ENCODE measurements around the gene ARHGAP23.
"Not testable (repeated sequence)": the region's sequence is repeated elsewhere in the genome, so short reads cannot be mapped to it uniquely, and the experiment has no call there.

ARHGAP23 gene

DNA sequence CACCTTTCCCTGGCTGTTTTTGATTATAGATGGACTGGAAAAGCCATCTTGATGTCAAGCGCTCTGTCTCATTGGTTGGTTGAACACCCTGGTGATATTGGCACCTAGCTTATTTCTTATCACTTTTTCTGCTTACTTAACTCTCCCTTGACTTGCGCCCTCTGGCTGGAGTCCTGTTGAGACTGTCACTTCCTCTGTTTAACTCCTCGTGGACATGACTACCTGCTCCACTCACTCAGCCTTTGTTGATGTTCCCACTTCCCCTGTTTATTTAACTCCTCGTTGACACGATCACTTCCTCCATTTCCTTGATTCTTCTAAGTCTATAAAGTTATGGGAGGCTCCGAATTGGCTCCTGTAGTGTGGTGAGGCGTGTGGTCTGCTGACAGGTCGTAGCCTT is 43.0 kb downstream of the ARHGAP23 start:
- peak; percentile 74 for TF ChIP-seq ZNF70 (CRISPR knock-in tag; IDR thresholded peaks at IDR 0.05)
- ATAC-seq: not testable (repeated sequence)

- ATAC-seq: not testable (repeated sequence)
These were observed 46.4 kb downstream of the ARHGAP23 start for GRCh38 chr17:38474666-38475065.

DNA sequence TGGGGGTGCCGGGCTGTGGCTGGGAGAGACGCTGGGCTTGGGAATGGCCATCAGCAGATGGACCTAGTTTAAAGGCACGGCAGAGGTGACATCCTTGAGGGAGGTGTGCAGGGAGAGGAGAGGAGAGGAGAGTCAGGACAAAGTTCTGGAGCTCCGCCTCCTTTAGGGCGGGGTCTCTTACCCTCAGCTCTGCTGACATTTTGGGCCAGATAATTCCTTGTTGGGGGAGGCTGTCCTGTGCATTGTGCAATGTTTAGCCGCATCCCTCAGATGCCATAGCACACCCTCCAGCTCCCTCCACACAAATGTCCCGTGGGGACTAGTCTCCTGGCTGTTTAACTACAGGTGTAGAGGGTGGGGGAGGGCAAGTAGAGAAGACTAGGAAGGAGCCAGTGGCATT is 48.3 kb downstream of the ARHGAP23 start:
- ATAC-seq: no peak
- TF ChIP-seq, protein P1, sequence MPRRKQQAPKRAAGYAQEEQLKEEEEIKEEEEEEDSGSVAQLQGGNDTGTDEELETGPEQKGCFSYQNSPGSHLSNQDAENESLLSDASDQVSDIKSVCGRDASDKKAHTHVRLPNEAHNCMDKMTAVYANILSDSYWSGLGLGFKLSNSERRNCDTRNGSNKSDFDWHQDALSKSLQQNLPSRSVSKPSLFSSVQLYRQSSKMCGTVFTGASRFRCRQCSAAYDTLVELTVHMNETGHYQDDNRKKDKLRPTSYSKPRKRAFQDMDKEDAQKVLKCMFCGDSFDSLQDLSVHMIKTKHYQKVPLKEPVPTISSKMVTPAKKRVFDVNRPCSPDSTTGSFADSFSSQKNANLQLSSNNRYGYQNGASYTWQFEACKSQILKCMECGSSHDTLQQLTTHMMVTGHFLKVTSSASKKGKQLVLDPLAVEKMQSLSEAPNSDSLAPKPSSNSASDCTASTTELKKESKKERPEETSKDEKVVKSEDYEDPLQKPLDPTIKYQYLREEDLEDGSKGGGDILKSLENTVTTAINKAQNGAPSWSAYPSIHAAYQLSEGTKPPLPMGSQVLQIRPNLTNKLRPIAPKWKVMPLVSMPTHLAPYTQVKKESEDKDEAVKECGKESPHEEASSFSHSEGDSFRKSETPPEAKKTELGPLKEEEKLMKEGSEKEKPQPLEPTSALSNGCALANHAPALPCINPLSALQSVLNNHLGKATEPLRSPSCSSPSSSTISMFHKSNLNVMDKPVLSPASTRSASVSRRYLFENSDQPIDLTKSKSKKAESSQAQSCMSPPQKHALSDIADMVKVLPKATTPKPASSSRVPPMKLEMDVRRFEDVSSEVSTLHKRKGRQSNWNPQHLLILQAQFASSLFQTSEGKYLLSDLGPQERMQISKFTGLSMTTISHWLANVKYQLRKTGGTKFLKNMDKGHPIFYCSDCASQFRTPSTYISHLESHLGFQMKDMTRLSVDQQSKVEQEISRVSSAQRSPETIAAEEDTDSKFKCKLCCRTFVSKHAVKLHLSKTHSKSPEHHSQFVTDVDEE (CRISPR knock-in tag; IDR thresholded peaks at IDR 0.05): no peak

DNA sequence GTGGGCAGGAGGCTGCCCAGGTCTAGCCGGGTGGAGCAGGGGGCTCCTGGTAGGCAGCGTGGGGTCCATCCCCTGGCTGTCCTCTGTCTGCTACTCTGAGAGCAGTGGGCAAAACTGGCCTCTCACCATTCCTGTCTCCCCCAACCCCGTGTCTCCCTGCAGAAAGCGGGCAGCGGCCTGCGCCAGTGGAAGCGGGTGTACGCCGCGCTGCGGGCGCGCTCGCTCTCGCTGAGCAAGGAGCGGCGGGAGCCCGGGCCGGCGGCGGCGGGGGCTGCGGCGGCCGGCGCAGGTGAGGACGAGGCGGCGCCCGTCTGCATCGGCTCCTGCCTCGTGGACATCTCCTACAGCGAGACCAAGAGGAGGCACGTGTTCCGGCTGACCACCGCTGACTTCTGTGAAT is 49.2 kb downstream of the ARHGAP23 start:
- ATAC-seq: not testable (repeated sequence)

- not testable (repeated sequence) for ATAC-seq
These were observed 49.7 kb downstream of the ARHGAP23 start for GRCh38 chr17:38477951-38478350.

GRCh38 chr17:38478667-38479066 is 50.4 kb downstream of the ARHGAP23 start:
- not testable (repeated sequence) for ATAC-seq

GRCh38 chr17:38482039-38482699 is 53.9 kb downstream of the ARHGAP23 start:
- not testable (repeated sequence) for ATAC-seq

DNA sequence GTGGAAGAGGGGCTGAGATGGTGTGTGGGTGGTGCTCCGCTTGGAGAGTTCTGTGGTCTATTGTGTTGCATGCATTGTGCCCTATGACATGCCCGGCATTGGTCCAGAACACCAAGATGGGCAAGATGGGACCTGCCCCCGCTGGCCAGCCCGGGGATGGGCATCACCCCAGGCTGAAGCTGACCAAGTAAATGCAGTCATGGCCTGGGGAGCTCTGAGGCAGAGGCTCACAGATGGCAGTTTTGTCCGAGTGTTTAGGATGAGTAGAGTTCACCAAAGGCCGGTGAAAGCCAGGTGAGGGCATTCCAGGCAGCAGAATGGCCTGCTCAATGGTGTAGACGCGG is 54.4 kb downstream of the ARHGAP23 start:
- peak; percentile 13; the same call in 2 of the 3 replicates for ATAC-seq

GRCh38 chr17:38484242-38485145 is 56.2 kb downstream of the ARHGAP23 start:
- ATAC-seq: peak; percentile 95

- no peak for TF ChIP-seq ISL1 (CRISPR knock-in tag; IDR thresholded peaks at IDR 0.05)
- TF ChIP-seq PPARA (CRISPR knock-in tag; IDR thresholded peaks at IDR 0.05; ENCODE audit: borderline replicate concordance): no peak
- TF ChIP-seq, protein P1 (CRISPR knock-in tag; IDR thresholded peaks at IDR 0.05): no peak
- no peak for TF ChIP-seq CSRNP3 (CRISPR knock-in tag; IDR thresholded peaks at IDR 0.05)
- no peak for TF ChIP-seq ZNF565 (CRISPR knock-in tag; conservative IDR thresholded peaks at IDR 0.05; ENCODE audit: low read depth)
- no peak for TF ChIP-seq ARNTL (CRISPR knock-in tag; IDR thresholded peaks at IDR 0.05; ENCODE audit: borderline replicate concordance, low read depth)
- TF ChIP-seq OSR1 (CRISPR knock-in tag; IDR thresholded peaks at IDR 0.05): no peak
- no peak for ATAC-seq
These were observed 56.8 kb downstream of the ARHGAP23 start for GRCh38 chr17:38485146-38485468.

DNA sequence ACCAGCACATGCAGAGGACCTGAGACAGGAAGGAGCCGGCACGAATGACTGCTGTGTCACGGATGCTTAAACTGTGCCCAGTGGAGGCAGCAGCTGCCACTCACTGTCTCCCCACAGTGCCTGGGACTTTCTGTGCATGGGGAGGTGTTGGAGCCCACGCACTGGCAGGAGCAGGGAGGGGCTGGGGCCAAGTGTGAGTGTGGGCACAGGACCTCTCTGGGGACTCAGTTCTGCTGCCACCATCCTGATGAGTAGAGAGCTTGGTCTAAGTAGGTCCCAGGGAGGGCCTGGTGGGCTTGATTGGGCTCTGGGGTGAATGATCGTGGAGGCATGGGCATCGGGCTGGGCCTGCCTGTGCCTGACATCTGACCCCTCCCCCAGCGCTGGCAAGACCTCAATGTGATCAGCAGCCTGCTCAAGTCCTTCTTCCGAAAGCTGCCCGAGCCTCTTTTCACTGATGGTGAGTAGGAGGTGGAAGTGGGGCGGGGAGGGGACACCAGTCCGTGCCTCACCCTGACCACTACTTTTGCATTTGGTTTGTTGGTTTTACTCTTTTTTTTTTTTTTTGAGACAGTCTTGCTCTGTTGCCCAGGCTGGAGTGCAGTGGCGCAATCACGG is 57.5 kb downstream of the ARHGAP23 start:
- ATAC-seq: not testable (repeated sequence)

DNA sequence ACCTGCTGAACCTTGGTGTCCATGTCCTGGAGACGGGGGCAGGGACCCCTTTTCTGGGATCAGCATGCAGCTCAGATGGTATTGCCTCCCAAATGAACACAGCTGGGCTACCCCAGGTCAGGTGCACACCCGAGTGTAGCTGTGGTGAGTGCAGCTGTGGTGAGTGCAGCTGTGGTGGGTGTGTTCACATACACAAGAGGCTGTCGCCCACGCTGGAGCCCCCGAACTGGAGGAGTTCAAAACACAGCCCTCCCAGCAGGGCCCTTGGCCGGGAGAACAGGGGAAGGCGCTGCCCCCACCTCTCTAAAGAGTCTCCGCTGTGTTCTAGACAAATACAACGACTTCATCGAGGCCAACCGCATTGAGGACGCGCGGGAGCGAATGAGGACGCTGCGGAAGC is 61.5 kb downstream of the ARHGAP23 start:
- ATAC-seq: not testable (repeated sequence)

- not testable (repeated sequence) for ATAC-seq
These were observed 63.2 kb downstream of the ARHGAP23 start for GRCh38 chr17:38491346-38492066.

All from SK-N-SH treated with all-trans-retinoic acid at 6 μM for 48 hours (cell line).